ENCODE results near the gene KIAA1755. TPM values are rescaled to one million over a fixed set of nuclear protein-coding genes. Genes with fewer than 3 reads are reported as not detected.

The KIAA1755 gene
- polyA plus RNA-seq, 1 donor from 2014 or later = not detected

- Histone ChIP-seq H3K4me2 (ENCODE audit: low read length) (no peak overlapping the region), H3K79me2 (replicated peaks; ENCODE audit: insufficient read depth, low read length) (no peaks in the 10 kb centered on the region), H3K4me3 (ENCODE audit: low read length) (no peak overlapping the region), H3K27ac (ENCODE audit: low read length) (no peak overlapping the region), H3K9me3 (ENCODE audit: low read length) (no peaks in the 10 kb centered on the region), H3K36me3 (ENCODE audit: insufficient read depth, low read length) (no peaks in the 10 kb centered on the region), H3F3A (ENCODE audit: insufficient read depth, low read length, poor library complexity, severe bottlenecking) (no peaks in the 10 kb centered on the region), H3K27me3 (ENCODE audit: insufficient read depth, low read depth, low read length) (no peaks in the 10 kb centered on the region), H4K20me1 (ENCODE audit: insufficient read depth) (no peaks in the 10 kb centered on the region), H2AFZ (ENCODE audit: low read depth, low read length) (no peak overlapping the region), H3K9ac (ENCODE audit: low read length) (no peak overlapping the region), H3K9me2 (ENCODE audit: insufficient read depth, low read length) (no peaks in the 10 kb centered on the region)
- no peak for TF ChIP-seq SMC3 (conservative IDR thresholded peaks at IDR 0.05; ENCODE audit: poor library complexity)
- no peak for TF ChIP-seq RAD21 (conservative IDR thresholded peaks at IDR 0.05)
- TF ChIP-seq, protein P1, sequence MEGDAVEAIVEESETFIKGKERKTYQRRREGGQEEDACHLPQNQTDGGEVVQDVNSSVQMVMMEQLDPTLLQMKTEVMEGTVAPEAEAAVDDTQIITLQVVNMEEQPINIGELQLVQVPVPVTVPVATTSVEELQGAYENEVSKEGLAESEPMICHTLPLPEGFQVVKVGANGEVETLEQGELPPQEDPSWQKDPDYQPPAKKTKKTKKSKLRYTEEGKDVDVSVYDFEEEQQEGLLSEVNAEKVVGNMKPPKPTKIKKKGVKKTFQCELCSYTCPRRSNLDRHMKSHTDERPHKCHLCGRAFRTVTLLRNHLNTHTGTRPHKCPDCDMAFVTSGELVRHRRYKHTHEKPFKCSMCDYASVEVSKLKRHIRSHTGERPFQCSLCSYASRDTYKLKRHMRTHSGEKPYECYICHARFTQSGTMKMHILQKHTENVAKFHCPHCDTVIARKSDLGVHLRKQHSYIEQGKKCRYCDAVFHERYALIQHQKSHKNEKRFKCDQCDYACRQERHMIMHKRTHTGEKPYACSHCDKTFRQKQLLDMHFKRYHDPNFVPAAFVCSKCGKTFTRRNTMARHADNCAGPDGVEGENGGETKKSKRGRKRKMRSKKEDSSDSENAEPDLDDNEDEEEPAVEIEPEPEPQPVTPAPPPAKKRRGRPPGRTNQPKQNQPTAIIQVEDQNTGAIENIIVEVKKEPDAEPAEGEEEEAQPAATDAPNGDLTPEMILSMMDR (IDR thresholded peaks at IDR 0.05; ENCODE audit: poor library complexity, severe bottlenecking) = no peak
- no peak for TF ChIP-seq REST (IDR thresholded peaks at IDR 0.05; ENCODE audit: borderline replicate concordance)
- no peak for TF ChIP-seq POLR2AphosphoS5 (IDR thresholded peaks at IDR 0.05)
- no peak for TF ChIP-seq EP300 (conservative IDR thresholded peaks at IDR 0.05; ENCODE audit: poor library complexity, severe bottlenecking)
- TF ChIP-seq MXI1 (conservative IDR thresholded peaks at IDR 0.05; ENCODE audit: poor library complexity, severe bottlenecking) = no peak
- no peak for TF ChIP-seq TAF1 (IDR thresholded peaks at IDR 0.05; ENCODE audit: low read depth)
These were observed 30.3 kb downstream of the KIAA1755 start for GRCh38 chr20:38230253-38230551.

DNA sequence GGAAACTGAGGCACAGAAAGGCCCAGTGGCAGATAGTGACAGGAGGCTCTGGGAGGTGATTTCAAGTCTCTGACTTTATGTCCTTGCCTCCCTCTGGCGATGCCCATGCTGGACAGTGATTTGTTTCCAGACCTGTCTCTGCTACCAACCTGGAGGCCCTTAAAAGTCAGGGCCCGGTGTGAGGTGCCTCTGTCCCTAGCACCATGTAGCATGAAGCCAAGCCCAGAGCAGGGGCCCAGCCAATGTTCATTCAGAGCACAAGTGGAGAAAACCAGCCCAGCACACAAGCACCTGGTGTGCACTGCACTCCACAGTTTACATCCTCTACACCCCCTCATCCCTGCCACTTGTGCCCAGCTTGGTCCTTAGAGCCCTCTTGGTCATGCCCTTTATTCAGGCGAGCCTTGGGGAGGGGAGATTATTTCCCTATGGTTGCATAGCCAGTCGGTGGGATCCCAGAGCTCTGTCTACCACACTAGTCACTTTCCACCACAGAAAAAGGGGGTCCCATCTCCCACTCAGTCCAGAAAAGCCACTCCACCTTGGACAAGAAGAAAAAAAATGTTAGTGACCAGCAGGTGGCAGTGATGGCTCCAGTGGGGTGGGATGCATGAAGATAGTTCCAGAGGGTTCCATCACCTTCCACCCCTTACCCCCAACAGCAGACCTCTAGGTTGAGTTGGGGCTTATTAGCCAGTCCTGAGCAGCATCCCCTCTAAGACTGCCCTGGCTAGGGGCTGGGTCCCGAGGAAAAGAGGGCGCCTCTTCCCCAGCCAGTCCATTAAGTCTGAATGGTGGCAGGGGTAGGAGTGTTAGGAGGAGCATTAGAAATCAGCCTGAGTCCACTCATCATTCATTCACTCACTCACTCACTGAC is 30.9 kb downstream of the KIAA1755 start:
- no peak overlapping the region for H3K9ac ChIP-seq (ENCODE audit: low read length)

More for the DNA sequence above, 30.9 kb downstream of the KIAA1755 start:
- TF ChIP-seq REST (IDR thresholded peaks at IDR 0.05; ENCODE audit: borderline replicate concordance) = no peak
- TF ChIP-seq RAD21 (conservative IDR thresholded peaks at IDR 0.05) = no peak
- no peak for TF ChIP-seq SMC3 (conservative IDR thresholded peaks at IDR 0.05; ENCODE audit: poor library complexity)
- TF ChIP-seq EZH2 (IDR thresholded peaks at IDR 0.05; ENCODE audit: borderline replicate concordance, insufficient read depth, low read length, poor library complexity, severe bottlenecking) = no peak
- no peak for TF ChIP-seq MXI1 (conservative IDR thresholded peaks at IDR 0.05; ENCODE audit: poor library complexity, severe bottlenecking)
- TF ChIP-seq, protein P1 (IDR thresholded peaks at IDR 0.05; ENCODE audit: poor library complexity, severe bottlenecking) = no peak
- no peak for TF ChIP-seq TAF1 (IDR thresholded peaks at IDR 0.05; ENCODE audit: low read depth)
- no peak for TF ChIP-seq POLR2AphosphoS5 (IDR thresholded peaks at IDR 0.05)
- no peak for TF ChIP-seq EP300 (conservative IDR thresholded peaks at IDR 0.05; ENCODE audit: poor library complexity, severe bottlenecking)
- no peaks in the 10 kb centered on the region for H4K20me1 ChIP-seq (ENCODE audit: insufficient read depth)
- no peak overlapping the region for H2AFZ ChIP-seq (ENCODE audit: low read depth, low read length)
- no peaks in the 10 kb centered on the region for H3F3A ChIP-seq (ENCODE audit: insufficient read depth, low read length, poor library complexity, severe bottlenecking)
- H3K27me3 ChIP-seq (ENCODE audit: insufficient read depth, low read depth, low read length) = no peaks in the 10 kb centered on the region
- H3K79me2 ChIP-seq (replicated peaks; ENCODE audit: insufficient read depth, low read length) = no peaks in the 10 kb centered on the region
- no peak overlapping the region for H3K4me2 ChIP-seq (ENCODE audit: low read length)
- no peak overlapping the region for H3K4me3 ChIP-seq (ENCODE audit: low read length)
- H3K27ac ChIP-seq (ENCODE audit: low read length) = no peak overlapping the region
- no peaks in the 10 kb centered on the region for H3K9me2 ChIP-seq (ENCODE audit: insufficient read depth, low read length)
- H3K9me3 ChIP-seq (ENCODE audit: low read length) = no peaks in the 10 kb centered on the region
- no peaks in the 10 kb centered on the region for H3K36me3 ChIP-seq (ENCODE audit: insufficient read depth, low read length)

Measured in neural cell (in vitro differentiated cells).